MM.1S (cell line): ENCODE data around the gene SMAD4.

ENCODE experiments used
- DNase-seq: peaks from one replicate; pipeline ENCODE4 v3.0.0-alpha.2; 2015
- H2AFZ ChIP-seq: fragments of 300-600 bp; sonication (generic); 2 replicates; pipeline ENCODE4 v1.6.0; 2016; ENCODE audit warnings: antibody characterized with exemption, low read length
- H3F3A ChIP-seq: fragments of 300-600 bp; sonication (generic); 2 replicates; pipeline ENCODE4 v1.6.1; 2016; ENCODE audit warnings: mild to moderate bottlenecking, antibody characterized with exemption, low read length, moderate library complexity, mixed read lengths; ENCODE audit not compliant: insufficient read depth
- H3K27ac ChIP-seq: fragments of 300-600 bp; sonication (generic); 2 replicates; pipeline ENCODE4 v1.5.1; 2016; ENCODE audit warnings: mild to moderate bottlenecking, low read length
- H3K27me3 ChIP-seq: fragments of 300-600 bp; sonication (generic); replicated peaks from 2 replicates; pipeline ENCODE4 v1.6.0; 2016; ENCODE audit warnings: low read length; ENCODE audit not compliant: insufficient read depth
- H3K36me3 ChIP-seq: fragments of 300-600 bp; sonication (generic); replicated peaks from 2 replicates; pipeline ENCODE4 v1.6.1; 2016; ENCODE audit warnings: mild to moderate bottlenecking, low read length, mixed read lengths; ENCODE audit not compliant: insufficient read depth
- H3K4me1 ChIP-seq: fragments of 300-600 bp; sonication (generic); 2 replicates; pipeline ENCODE4 v1.6.1; 2016; ENCODE audit warnings: low read length, mixed read lengths
- H3K4me2 ChIP-seq: fragments of 300-600 bp; sonication (generic); 2 replicates; pipeline ENCODE4 v1.6.0; 2016; ENCODE audit warnings: low read depth, low read length
- H3K4me3 ChIP-seq: fragments of 300-600 bp; sonication (generic); 2 replicates; pipeline ENCODE4 v1.5.1; 2016; ENCODE audit warnings: low read length, mixed read lengths
- H3K79me2 ChIP-seq: fragments of 300-600 bp; sonication (generic); 2 replicates; pipeline ENCODE4 v1.6.1; 2016; ENCODE audit warnings: mixed run types, low read length, mixed read lengths
- H3K9ac ChIP-seq: fragments of 300-600 bp; sonication (generic); 2 replicates; pipeline ENCODE4 v1.6.1; 2016; ENCODE audit warnings: low read length, mixed read lengths
- H3K9me2 ChIP-seq: fragments of 300-600 bp; sonication (generic); replicated peaks from 2 replicates; pipeline ENCODE4 v1.6.1; 2016; ENCODE audit warnings: mild to moderate bottlenecking, low read length, mixed read lengths; ENCODE audit not compliant: insufficient read depth
- H3K9me3 ChIP-seq: fragments of 300-600 bp; sonication (generic); replicated peaks from 2 replicates; pipeline ENCODE4 v1.6.1; 2016; ENCODE audit warnings: mild to moderate bottlenecking, low read length, mixed read lengths; ENCODE audit not compliant: insufficient read depth
- H4K20me1 ChIP-seq: fragments of 300-600 bp; sonication (generic); 2 replicates; pipeline ENCODE4 v1.6.1; 2016; ENCODE audit warnings: mild to moderate bottlenecking, low read length, moderate library complexity, mixed read lengths; ENCODE audit not compliant: insufficient read depth
- EZH2 ChIP-seq: fragments of 300-600 bp; sonication (generic); optimal IDR thresholded peaks from 2 replicates; pipeline ENCODE3; 2017; ENCODE audit warnings: low read depth, mild to moderate bottlenecking, antibody characterized with exemption, low read length, mixed read lengths
- EZH2phosphoT487 ChIP-seq: fragments of 300-600 bp; sonication (generic); IDR thresholded peaks from 2 replicates; pipeline ENCODE4 v1.6.1; 2018; ENCODE audit warnings: antibody characterized with exemption, low read length
- TF ChIP-seq, protein P1 (sequence below): fragments of 300-600 bp; sonication (generic); IDR thresholded peaks from 2 replicates; pipeline ENCODE4 v1.5.1; 2016; ENCODE audit warnings: antibody characterized with exemption, low read length, mixed read lengths

Gene SMAD4

GRCh38 chr18:51010218-51010617, 19.8 kb upstream of the SMAD4 start:
- no peaks in the 10 kb centered on the region for H3K36me3 ChIP-seq
- H3K27me3 ChIP-seq = no peaks in the 10 kb centered on the region
- no peak overlapping the region for H3K4me3 ChIP-seq
- H3K9me2 ChIP-seq = no peaks in the 10 kb centered on the region
- no peak overlapping the region for H3K4me2 ChIP-seq
- H3F3A ChIP-seq = no peaks in the 10 kb centered on the region
- no peaks in the 10 kb centered on the region for H3K9me3 ChIP-seq
- no peak overlapping the region for H2AFZ ChIP-seq
- no peak for TF ChIP-seq EZH2
- no peak for TF ChIP-seq EZH2phosphoT487
- TF ChIP-seq, protein P1, sequence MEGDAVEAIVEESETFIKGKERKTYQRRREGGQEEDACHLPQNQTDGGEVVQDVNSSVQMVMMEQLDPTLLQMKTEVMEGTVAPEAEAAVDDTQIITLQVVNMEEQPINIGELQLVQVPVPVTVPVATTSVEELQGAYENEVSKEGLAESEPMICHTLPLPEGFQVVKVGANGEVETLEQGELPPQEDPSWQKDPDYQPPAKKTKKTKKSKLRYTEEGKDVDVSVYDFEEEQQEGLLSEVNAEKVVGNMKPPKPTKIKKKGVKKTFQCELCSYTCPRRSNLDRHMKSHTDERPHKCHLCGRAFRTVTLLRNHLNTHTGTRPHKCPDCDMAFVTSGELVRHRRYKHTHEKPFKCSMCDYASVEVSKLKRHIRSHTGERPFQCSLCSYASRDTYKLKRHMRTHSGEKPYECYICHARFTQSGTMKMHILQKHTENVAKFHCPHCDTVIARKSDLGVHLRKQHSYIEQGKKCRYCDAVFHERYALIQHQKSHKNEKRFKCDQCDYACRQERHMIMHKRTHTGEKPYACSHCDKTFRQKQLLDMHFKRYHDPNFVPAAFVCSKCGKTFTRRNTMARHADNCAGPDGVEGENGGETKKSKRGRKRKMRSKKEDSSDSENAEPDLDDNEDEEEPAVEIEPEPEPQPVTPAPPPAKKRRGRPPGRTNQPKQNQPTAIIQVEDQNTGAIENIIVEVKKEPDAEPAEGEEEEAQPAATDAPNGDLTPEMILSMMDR = no peak
- no peak overlapping the region for H3K27ac ChIP-seq
- no peak overlapping the region for H3K9ac ChIP-seq
- no peaks in the 10 kb centered on the region for H4K20me1 ChIP-seq
- no peak for DNase-seq
- H3K4me1 ChIP-seq = no peaks in the 10 kb centered on the region
- H3K79me2 ChIP-seq = no peaks in the 10 kb centered on the region

DNA sequence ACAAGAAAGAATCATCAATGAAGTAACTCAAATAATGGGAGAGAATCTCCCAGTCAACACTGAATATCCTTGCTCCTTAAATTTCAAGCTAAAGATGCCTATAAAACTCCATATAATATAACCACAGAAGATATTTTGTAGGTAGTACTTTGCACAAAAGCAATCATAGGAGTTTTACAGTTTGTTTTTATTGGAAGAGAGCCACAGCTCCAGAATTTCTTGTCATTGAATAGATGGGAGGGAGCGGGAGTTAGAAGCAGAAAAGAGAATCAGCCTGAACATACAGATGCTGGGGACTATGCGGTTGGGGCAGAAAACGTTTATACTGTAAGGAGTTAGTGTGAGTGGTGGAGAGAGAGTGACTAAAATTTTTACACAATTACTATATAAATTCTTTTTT, 18.3 kb upstream of the SMAD4 start:
- Histone ChIP-seq H3K9me2 (no peaks in the 10 kb centered on the region), H4K20me1 (no peaks in the 10 kb centered on the region), H3K4me2 (no peak overlapping the region), H3F3A (no peaks in the 10 kb centered on the region), H3K4me3 (no peak overlapping the region), H3K9ac (no peak overlapping the region), H3K4me1 (no peaks in the 10 kb centered on the region), H3K79me2 (no peaks in the 10 kb centered on the region), H3K9me3 (no peaks in the 10 kb centered on the region), H3K27ac (no peak overlapping the region), H3K36me3 (no peaks in the 10 kb centered on the region), H2AFZ (no peak overlapping the region), H3K27me3 (no peaks in the 10 kb centered on the region)
- TF ChIP-seq, protein P1 = no peak
- TF ChIP-seq EZH2phosphoT487 (no peak), EZH2 (no peak)
- no peak for DNase-seq

DNA sequence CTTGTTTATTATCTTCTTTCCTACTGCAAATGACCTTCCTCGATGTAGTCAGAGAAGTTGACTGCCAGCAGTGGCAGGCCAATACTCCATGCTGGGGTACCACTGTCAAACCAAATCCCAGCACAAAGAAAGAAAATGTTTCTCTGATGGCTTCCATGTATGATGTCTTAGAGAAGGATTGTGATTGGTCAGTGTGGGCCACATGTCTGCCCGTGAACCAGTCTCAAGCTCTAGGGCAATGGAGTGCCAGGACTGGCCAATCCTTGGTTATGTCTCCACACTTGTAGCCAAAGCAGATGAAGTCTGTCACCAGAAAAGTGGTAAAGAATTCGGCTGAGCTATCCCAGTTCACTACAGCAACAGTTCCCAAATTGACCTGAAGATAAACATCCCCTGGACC, 17.6 kb upstream of the SMAD4 start:
- H3K79me2 ChIP-seq = no peaks in the 10 kb centered on the region
- no peaks in the 10 kb centered on the region for H3K4me1 ChIP-seq
- no peak overlapping the region for H2AFZ ChIP-seq
- no peaks in the 10 kb centered on the region for H3K9me3 ChIP-seq
- H3F3A ChIP-seq = no peaks in the 10 kb centered on the region
- H3K9ac ChIP-seq = no peak overlapping the region
- H3K27ac ChIP-seq = no peak overlapping the region
- no peaks in the 10 kb centered on the region for H3K9me2 ChIP-seq
- no peak overlapping the region for H3K4me2 ChIP-seq
- no peaks in the 10 kb centered on the region for H3K36me3 ChIP-seq
- no peaks in the 10 kb centered on the region for H3K27me3 ChIP-seq
- TF ChIP-seq EZH2phosphoT487 = no peak
- TF ChIP-seq, protein P1 = no peak
- TF ChIP-seq EZH2 = no peak
- no peak overlapping the region for H3K4me3 ChIP-seq
- no peak for DNase-seq
- H4K20me1 ChIP-seq = no peaks in the 10 kb centered on the region
